ENCODE results near the gene TRIM52.

The TRIM52 gene

GRCh38 chr5:181255836-181256578 lies 4.9 kb downstream of the TRIM52 start:
- no peak for DNase-seq

GRCh38 chr5:181255276-181255675 lies 5.7 kb downstream of the TRIM52 start:
- DNase-seq, result no peak

- no peak for DNase-seq
Measured at GRCh38 chr5:181248277-181248676, 12.7 kb downstream of the TRIM52 start.

- DNase-seq, result no peak
Measured at GRCh38 chr5:181246276-181247049, 14.5 kb downstream of the TRIM52 start.

GRCh38 chr5:181245427-181246275 lies 15.3 kb downstream of the TRIM52 start:
- DNase-seq, result no peak

- no peak for DNase-seq
Measured at GRCh38 chr5:181243564-181244343, 17.2 kb downstream of the TRIM52 start, which contains the start of gene RACK1. Gene RACK1, minus strand, starts transcription at chr5:181243906. Its CDS starts 106 bp downstream, at chr5:181243800.

- DNase-seq, result no peak
Measured at GRCh38 chr5:181243018-181243563, 17.9 kb downstream of the TRIM52 start.

GRCh38 chr5:181242031-181242451 lies 18.9 kb downstream of the TRIM52 start:
- no peak for DNase-seq

GRCh38 chr5:181241393-181241975 lies 19.5 kb downstream of the TRIM52 start:
- DNase-seq, result no peak

GRCh38 chr5:181239062-181239663 lies 21.8 kb downstream of the TRIM52 start:
- no peak for DNase-seq

GRCh38 chr5:181237729-181238385 lies 23.1 kb downstream of the TRIM52 start:
- no peak for DNase-seq

GRCh38 chr5:181236954-181237641 lies 23.8 kb downstream of the TRIM52 start:
- no peak for DNase-seq

GRCh38 chr5:181236471-181236870 lies 24.5 kb downstream of the TRIM52 start:
- DNase-seq, result no peak

- no peak for DNase-seq
Measured at GRCh38 chr5:181235689-181236366, 25.1 kb downstream of the TRIM52 start.

- DNase-seq, result no peak
Measured at GRCh38 chr5:181235323-181235688, 25.6 kb downstream of the TRIM52 start.

GRCh38 chr5:181234455-181235306 lies 26.3 kb downstream of the TRIM52 start:
- no peak for DNase-seq

GRCh38 chr5:181233801-181234454 lies 27.0 kb downstream of the TRIM52 start:
- DNase-seq, result no peak

Data from COR-L47 (cell line).